ENCODE results near the gene ANKRD39. TPM values are rescaled to one million over a fixed set of nuclear protein-coding genes. Genes with fewer than 3 reads are reported as not detected.

ANKRD39 gene
- total and polyA plus RNA-seq, 5 donors: 11.8 to 23.3 (median 14.1) TPM

DNA sequence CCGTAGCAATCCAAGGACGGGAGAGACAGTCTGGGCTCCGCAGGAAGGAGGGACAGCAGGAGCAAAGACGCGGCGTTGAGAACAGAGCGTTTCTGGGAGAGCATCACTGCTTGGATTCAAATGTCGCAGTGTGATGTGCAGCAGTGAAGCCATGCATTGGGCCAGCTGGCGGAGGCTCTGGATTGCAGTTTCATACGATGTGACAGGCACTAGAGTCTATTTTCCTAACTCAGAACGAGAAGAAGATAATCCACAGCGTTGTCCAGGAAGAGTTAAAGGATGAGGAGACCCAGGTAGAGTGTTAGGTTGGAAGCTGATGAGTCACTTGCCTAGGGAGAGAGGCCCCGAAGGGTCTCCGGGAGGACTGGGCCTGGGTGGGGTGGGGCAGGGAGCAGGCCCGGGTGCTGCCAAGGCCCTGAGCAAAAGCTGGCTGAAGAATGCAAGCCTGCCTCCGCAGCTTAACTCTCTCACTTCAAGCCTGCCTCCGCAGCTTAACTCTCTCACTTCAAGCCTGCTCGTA is 29.7 kb upstream of the ANKRD39 start:
- ATAC-seq: peak; percentile 36 to 76
- Histone ChIP-seq H3K27ac (ENCODE audit: low read length) (no peak overlapping the region), H3K27me3 (ENCODE audit: control insufficient read depth, insufficient read depth) (no peaks in the 10 kb centered on the region), H3K4me3 (ENCODE audit: low read length) (no peak overlapping the region), H3K4me1 (ENCODE audit: control insufficient read depth, insufficient read depth, low read length) (peaks cover 12% of the 10 kb centered on the region), H3K9me3 (ENCODE audit: control insufficient read depth, low read length) (no peaks in the 10 kb centered on the region)
- WGBS: 43% methylated on average over 18 of the region's 18 CpGs
- peak; percentile 52 to 86 (median 79) for DNase-seq
- intact Hi-C loops (cut with DNase I): no loop called here

DNA sequence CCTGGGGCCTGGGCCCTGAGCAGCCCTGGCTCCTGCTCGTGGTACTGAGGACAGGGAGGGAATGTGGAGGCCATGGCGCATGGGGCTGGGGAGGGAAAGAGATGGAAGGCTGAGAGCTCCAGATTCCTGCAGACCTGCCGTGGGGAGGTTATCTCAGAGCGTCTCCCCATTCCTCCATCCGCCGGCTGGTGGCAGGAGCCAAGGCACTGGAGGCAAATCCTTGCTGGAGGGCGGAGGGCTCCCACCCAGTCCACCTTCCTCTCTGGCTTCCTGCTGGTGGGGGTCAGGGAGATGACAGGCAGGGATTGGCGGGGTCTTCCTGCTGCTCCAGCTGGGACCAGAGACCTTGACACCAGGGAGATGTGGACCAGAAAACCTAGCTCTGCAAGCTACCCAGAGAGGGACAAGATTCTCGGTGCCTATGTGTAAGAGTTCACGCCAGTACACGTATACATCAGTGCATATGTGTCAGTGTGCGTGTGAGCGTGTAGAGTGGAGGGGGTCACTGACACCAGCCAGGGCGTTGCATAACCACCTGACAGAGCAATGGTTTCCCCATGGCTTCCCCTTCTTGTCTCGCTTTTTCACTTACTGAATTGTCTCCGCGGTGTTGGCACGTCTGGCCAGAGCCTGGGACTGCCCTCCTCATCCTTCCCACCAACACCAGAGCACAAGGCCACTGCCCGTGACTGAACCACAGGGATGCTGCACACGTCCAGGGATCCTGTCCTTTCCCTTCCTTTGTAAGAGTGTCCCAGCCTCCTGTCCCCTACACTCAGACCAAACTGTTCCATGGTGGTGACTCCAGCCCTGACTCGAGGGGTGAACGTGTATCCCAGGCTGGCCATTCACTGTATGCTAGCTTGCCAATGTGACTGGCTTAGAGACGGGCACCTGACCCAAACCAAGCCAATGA is 27.9 kb upstream of the ANKRD39 start:
- Histone ChIP-seq H3K4me1 (ENCODE audit: control insufficient read depth, insufficient read depth, low read length) (peaks cover 2% of the 10 kb centered on the region), H3K4me3 (ENCODE audit: low read length) (no peak overlapping the region), H3K9me3 (ENCODE audit: control insufficient read depth, low read length) (no peaks in the 10 kb centered on the region), H3K27me3 (ENCODE audit: control insufficient read depth, insufficient read depth) (no peaks in the 10 kb centered on the region), H3K27ac (ENCODE audit: low read length) (no peak overlapping the region)
- 92% methylated on average over 23 of the region's 23 CpGs for WGBS
- DNase-seq: no peak
- no peak for ATAC-seq
- intact Hi-C loops (cut with DNase I): no loop called here

- Histone ChIP-seq H3K27ac (ENCODE audit: low read length) (no peak overlapping the region), H3K4me3 (ENCODE audit: low read length) (no peak overlapping the region), H3K27me3 (ENCODE audit: control insufficient read depth, insufficient read depth) (no peaks in the 10 kb centered on the region), H3K4me1 (ENCODE audit: control insufficient read depth, insufficient read depth, low read length) (peaks cover 2% of the 10 kb centered on the region), H3K9me3 (ENCODE audit: control insufficient read depth, low read length) (no peaks in the 10 kb centered on the region)
- DNase-seq (no peak), ATAC-seq (peak in 1 of 2 donors; percentile 27)
- intact Hi-C loops (cut with DNase I): no loop called here
- WGBS: 79% methylated on average over 19 of the region's 19 CpGs
These were observed 26.7 kb upstream of the ANKRD39 start for GRCh38 chr2:96884299-96885094.

DNA sequence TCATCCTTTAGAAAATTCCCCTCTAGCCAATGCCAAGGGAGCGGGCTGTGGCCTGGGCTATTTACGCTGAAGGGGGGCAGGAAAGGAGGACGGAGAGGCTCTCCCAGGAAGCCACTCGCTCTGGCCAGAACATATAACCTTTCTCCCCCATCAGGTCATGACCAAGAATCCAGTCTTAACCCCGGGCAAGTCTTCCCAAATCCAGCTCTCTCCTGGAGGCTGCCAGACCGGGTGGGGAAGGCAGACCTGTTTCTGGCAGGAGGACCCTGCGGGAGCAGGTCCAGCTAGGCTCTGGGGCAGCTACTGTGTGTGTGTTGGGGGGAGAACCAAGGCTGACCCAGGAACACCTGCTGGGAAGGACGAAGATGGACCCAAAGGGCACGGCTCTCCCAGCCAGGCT is 25.5 kb upstream of the ANKRD39 start:
- H3K27me3 ChIP-seq (ENCODE audit: control insufficient read depth, insufficient read depth): no peaks in the 10 kb centered on the region
- intact Hi-C loops (cut with DNase I): no loop called here
- WGBS: 82% methylated on average over 9 of the region's 9 CpGs
- ATAC-seq (no peak), DNase-seq (no peak)
- H3K9me3 ChIP-seq (ENCODE audit: control insufficient read depth, low read length): no peaks in the 10 kb centered on the region
- H3K4me1 ChIP-seq (ENCODE audit: control insufficient read depth, insufficient read depth, low read length): peaks cover 2% of the 10 kb centered on the region
- no peak overlapping the region for H3K27ac ChIP-seq (ENCODE audit: low read length)
- no peak overlapping the region for H3K4me3 ChIP-seq (ENCODE audit: low read length)

DNA sequence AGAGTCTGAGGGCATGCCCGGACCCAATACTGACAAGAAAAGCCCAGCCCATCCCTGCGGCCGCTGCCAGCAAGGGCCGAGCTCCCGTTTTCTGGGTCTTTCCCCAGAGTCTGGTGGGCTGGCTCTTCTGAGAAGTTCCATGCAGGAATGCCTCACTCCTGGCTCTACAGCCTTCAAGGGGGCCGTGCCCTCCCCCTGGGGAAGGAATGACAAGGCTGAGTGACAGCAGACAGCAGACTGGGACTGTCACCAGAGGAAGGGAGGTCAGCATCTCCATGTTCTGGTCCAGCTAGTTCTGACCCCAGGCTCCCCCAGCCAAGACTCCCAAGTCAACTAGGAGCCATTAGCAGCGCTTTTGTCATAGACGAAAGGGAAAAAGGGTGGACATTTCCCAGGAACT is 25.1 kb upstream of the ANKRD39 start:
- 87% methylated on average over 8 of the region's 8 CpGs for WGBS
- no peaks in the 10 kb centered on the region for H3K9me3 ChIP-seq (ENCODE audit: control insufficient read depth, low read length)
- H3K4me3 ChIP-seq (ENCODE audit: low read length): no peak overlapping the region
- DNase-seq (no peak), ATAC-seq (no peak)
- peaks cover 2% of the 10 kb centered on the region for H3K4me1 ChIP-seq (ENCODE audit: control insufficient read depth, insufficient read depth, low read length)
- no peak overlapping the region for H3K27ac ChIP-seq (ENCODE audit: low read length)
- no peaks in the 10 kb centered on the region for H3K27me3 ChIP-seq (ENCODE audit: control insufficient read depth, insufficient read depth)
- intact Hi-C loops (cut with DNase I): no loop called here

DNA sequence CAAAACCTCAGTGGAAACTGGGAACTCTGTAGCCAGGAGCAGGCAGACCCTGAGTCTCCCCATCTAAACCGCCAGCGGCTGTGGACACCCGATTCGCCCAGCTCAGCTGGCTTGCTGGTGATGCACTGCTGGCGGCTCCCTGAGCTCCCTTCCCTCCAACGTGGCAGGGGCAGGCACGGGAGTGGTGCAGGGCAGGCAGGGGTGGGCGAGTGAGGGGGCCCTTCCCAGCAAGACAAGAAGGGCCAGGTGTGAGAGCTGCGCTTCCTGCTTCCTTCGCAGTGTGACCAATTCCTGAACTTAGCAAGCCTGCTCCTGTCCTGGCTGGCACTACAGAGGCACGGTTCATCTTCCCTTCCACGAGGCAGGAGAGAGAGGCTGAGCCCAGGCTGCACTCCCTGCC is 24.4 kb upstream of the ANKRD39 start:
- intact Hi-C loops (cut with DNase I): no loop called here
- ATAC-seq: no peak
- 79% methylated on average over 12 of the region's 12 CpGs for WGBS
- Histone ChIP-seq H3K9me3 (ENCODE audit: control insufficient read depth, low read length) (no peaks in the 10 kb centered on the region), H3K27me3 (ENCODE audit: control insufficient read depth, insufficient read depth) (no peaks in the 10 kb centered on the region), H3K4me1 (ENCODE audit: control insufficient read depth, insufficient read depth, low read length) (no peaks in the 10 kb centered on the region), H3K4me3 (ENCODE audit: low read length) (no peak overlapping the region), H3K27ac (ENCODE audit: low read length) (no peak overlapping the region)
- no peak for DNase-seq

DNA sequence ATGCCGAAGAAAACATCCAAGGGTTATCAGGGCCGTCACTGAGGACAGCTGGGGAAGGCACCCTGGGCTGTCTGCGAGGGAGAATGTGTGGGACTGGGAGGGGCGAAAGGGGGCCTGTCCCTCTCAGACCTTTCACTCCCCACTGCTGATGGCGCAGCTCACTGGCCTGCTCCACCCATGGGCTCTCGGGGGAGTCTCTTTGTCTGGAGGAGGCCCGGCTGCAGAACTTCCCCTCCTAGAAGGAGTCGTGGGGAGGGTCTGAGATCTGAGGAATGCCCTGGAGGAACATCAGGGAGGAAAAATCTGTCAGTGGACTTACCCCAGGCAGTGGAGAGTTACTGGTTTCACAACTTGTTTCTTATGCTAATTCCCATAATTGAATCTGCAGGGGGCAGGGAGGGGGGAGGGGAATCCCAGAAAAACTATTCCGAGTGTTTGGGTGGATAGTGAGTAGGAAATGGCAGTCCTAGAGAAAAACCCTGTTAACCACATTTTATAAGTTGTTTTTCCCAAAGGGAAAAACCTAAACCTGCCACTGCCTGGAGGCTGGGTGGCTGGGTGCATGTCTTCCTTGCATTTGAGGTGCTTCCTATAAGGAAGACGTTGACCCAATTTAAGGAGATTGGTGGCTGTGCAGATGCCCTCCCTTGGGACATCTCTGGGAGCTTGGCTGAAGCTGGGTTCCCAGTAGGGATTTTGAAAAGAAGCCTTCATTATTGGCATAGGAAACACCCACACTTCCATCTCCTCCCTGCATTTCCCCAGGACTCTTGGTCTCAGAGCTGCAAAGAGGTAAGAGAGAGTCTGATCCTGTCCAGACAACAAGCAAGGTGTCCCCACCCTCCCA is 23.8 kb upstream of the ANKRD39 start:
- intact Hi-C loops (cut with DNase I): no loop called here
- 42% methylated on average over 10 of the region's 10 CpGs for WGBS
- peak in 1 of 2 donors; percentile 14 for ATAC-seq
- Histone ChIP-seq H3K27ac (ENCODE audit: low read length) (no peak overlapping the region), H3K9me3 (ENCODE audit: control insufficient read depth, low read length) (no peaks in the 10 kb centered on the region), H3K4me3 (ENCODE audit: low read length) (no peak overlapping the region), H3K4me1 (ENCODE audit: control insufficient read depth, insufficient read depth, low read length) (no peaks in the 10 kb centered on the region), H3K27me3 (ENCODE audit: control insufficient read depth, insufficient read depth) (no peaks in the 10 kb centered on the region)
- peak in 1 of 3 donors; percentile 72 for DNase-seq

- ATAC-seq: no peak
- no peak for DNase-seq
- 82% methylated on average over 6 of the region's 6 CpGs for WGBS
- no peaks in the 10 kb centered on the region for H3K9me3 ChIP-seq (ENCODE audit: control insufficient read depth, low read length)
- H3K4me3 ChIP-seq (ENCODE audit: low read length): no peak overlapping the region
- H3K27ac ChIP-seq (ENCODE audit: low read length): no peak overlapping the region
- no peaks in the 10 kb centered on the region for H3K27me3 ChIP-seq (ENCODE audit: control insufficient read depth, insufficient read depth)
- no peaks in the 10 kb centered on the region for H3K4me1 ChIP-seq (ENCODE audit: control insufficient read depth, insufficient read depth, low read length)
- intact Hi-C loops (cut with DNase I): no loop called here
These were observed 23.1 kb upstream of the ANKRD39 start for GRCh38 chr2:96880891-96881273.

DNA sequence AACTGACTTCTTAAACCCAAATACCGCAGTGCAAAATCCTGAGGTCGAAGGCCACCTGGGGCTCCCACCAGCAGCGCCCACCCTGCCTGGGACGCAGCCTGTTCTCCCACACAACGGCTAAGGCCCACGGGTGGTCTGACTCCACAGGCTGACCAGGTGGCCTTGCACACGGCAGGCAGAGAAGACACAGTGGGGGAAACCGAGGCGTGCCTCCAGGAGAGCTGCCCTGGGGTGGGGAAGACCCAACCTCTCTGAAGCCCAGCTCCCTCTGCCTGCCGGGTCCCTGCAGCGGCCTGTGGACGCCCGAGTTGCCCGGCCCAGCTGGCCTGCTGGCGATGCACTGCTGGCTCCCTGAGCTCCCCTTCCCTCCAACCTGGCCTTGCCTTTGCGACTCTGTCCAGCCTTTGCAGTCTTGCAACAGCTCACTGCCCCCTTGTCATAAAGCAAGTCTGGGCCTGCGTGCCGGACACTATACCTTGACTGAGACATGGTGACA is 21.8 kb upstream of the ANKRD39 start:
- Histone ChIP-seq H3K9me3 (ENCODE audit: control insufficient read depth, low read length) (no peaks in the 10 kb centered on the region), H3K27ac (ENCODE audit: low read length) (no peak overlapping the region), H3K4me3 (ENCODE audit: low read length) (no peak overlapping the region), H3K4me1 (ENCODE audit: control insufficient read depth, insufficient read depth, low read length) (no peaks in the 10 kb centered on the region), H3K27me3 (ENCODE audit: control insufficient read depth, insufficient read depth) (no peaks in the 10 kb centered on the region)
- ATAC-seq (no peak), DNase-seq (peak in 1 of 3 donors; percentile 46)
- 94% methylated on average over 18 of the region's 18 CpGs for WGBS
- intact Hi-C loops (cut with DNase I): no loop called here

DNA sequence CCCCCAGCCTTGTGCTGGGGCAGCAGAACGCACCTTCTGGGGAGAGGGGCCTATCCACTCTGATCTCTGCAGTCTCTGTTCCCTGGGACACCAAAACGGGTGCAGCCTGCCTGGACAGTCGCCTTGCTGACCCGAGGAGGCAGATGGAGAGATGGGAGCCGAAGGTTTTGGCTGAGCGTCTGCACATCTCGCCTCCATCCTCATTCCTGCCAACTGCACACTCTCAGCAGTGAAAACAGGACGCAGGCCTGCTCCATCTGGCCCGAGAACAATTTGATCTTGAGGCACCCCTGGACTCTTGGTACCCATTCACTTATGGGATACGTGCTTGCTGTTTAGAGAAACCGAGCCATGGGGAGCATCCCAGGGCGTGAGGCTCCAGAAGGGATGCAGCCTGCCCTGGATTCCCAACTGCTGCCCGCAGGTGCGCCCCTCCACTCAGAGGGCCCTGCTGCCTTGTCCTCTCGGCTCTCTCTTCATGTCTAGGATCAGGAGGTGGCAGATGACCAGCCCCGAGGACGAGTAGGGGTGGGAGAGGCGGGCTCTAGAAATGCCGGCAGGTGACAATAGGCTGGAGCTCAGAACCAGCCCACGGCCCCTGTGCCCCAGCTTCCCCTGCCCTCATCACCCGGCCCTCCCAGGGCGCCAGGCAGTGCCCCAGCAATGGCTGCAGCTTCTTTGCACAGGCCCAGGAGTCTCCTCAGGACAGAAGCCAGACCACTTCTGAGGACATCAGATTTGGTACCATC is 21.2 kb upstream of the ANKRD39 start:
- DNase-seq (no peak), ATAC-seq (no peak)
- intact Hi-C loops (cut with DNase I): no loop called here
- H3K27me3 ChIP-seq (ENCODE audit: control insufficient read depth, insufficient read depth): no peaks in the 10 kb centered on the region
- H3K27ac ChIP-seq (ENCODE audit: low read length): no peak overlapping the region
- H3K4me3 ChIP-seq (ENCODE audit: low read length): no peak overlapping the region
- no peaks in the 10 kb centered on the region for H3K4me1 ChIP-seq (ENCODE audit: control insufficient read depth, insufficient read depth, low read length)
- WGBS: 73% methylated on average over 22 of the region's 22 CpGs
- H3K9me3 ChIP-seq (ENCODE audit: control insufficient read depth, low read length): no peaks in the 10 kb centered on the region

Data from right cardiac atrium (tissue), 5 donors.